ENCODE results near the gene RNFT1. TPM values are rescaled to one million over a fixed set of nuclear protein-coding genes. Genes with fewer than 3 reads are reported as not detected.

The RNFT1 gene
- total RNA-seq, 1 donor from 2014 or later: 39.5 TPM

DNA sequence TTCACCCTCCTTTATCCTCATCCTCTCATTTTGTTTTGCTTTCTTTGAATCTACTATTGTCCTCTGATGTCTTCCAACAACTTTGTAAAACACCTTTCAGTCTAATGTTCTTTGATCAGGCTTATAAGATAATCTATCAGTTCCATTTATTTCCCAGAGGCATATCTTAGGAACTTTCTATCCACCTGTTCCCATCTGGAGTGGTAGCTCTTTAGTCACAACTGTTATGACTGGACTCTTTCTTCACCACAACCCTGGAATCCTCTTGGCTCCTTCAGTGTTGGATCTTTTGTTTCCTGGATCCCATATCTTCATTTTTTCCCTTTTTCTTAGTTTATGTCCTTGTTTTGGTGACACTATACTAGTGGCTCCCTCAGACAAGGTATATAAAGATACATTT lies 48.1 kb downstream of the RNFT1 start:
- peaks cover 94% of the 10 kb centered on the region for H3K36me3 ChIP-seq
- ATAC-seq: no peak
- TF ChIP-seq, protein P1, sequence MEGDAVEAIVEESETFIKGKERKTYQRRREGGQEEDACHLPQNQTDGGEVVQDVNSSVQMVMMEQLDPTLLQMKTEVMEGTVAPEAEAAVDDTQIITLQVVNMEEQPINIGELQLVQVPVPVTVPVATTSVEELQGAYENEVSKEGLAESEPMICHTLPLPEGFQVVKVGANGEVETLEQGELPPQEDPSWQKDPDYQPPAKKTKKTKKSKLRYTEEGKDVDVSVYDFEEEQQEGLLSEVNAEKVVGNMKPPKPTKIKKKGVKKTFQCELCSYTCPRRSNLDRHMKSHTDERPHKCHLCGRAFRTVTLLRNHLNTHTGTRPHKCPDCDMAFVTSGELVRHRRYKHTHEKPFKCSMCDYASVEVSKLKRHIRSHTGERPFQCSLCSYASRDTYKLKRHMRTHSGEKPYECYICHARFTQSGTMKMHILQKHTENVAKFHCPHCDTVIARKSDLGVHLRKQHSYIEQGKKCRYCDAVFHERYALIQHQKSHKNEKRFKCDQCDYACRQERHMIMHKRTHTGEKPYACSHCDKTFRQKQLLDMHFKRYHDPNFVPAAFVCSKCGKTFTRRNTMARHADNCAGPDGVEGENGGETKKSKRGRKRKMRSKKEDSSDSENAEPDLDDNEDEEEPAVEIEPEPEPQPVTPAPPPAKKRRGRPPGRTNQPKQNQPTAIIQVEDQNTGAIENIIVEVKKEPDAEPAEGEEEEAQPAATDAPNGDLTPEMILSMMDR (IDR thresholded peaks at IDR 0.05): no peak

DNA sequence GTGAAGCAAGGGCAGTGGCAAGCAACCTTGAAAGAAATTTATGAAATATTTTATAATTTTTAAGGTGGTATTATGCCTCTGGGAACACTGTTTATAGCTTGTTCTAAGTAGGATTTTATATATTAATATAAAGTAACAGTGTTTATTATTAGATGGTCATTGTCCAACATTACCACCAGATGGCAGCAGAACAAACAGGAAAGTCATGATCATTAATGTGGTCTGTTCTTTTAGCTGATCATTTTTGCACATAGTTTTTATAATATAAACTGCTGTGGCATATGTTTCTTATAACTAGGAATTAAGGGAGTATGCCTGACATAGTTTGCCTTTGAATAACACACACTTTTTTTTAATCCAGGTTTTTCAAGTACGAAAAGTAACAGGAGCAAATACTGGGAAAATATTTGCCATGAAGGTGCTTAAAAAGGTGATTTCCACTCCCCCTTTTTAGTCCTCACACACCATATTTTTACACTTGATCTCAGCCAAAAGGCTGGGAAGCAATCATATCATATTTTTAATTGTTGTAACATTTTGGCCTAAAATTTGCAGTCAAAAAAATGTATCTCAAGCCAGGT lies 50.2 kb downstream of the RNFT1 start:
- ATAC-seq: peak in 1 of 2 donors; percentile 61
- intact Hi-C loops (cut with DNase I): no loop called here
- H3K36me3 ChIP-seq: peaks cover 84% of the 10 kb centered on the region

More for the DNA sequence above, 48.1 kb downstream of the RNFT1 start:
- H3K27me3 ChIP-seq (ENCODE audit: low read depth): no peaks in the 10 kb centered on the region
- H3K9me3 ChIP-seq: no peaks in the 10 kb centered on the region
- no peak overlapping the region for H3K4me3 ChIP-seq
- intact Hi-C loops (cut with DNase I): no loop called here
- H3K4me1 ChIP-seq: no peaks in the 10 kb centered on the region
- no peak for DNase-seq
- no peak overlapping the region for H3K27ac ChIP-seq

DNA sequence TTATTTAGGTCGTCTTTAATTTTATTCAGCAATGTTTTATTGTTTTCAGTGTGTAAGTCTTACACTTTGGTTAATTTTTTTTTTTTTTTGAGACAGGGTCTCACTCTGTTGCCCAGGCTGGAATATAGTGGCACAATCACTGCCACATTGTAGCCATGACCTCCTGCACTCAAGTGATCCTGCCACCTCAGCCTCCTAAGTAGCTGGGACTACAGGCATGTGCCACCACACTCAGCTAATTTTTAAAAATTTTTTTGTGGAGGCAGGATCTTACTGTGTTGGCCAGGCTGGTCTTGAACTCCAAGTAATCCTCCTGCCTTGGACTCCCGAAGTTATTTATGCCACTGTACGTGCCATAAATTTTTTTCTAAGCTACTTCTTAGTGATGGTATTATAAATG lies 57.1 kb downstream of the RNFT1 start:
- H3K4me1 ChIP-seq: no peaks in the 10 kb centered on the region
- intact Hi-C loops (cut with DNase I): no loop called here
- DNase-seq: no peak
- no peaks in the 10 kb centered on the region for H3K9me3 ChIP-seq
- no peak overlapping the region for H3K27ac ChIP-seq
- no peaks in the 10 kb centered on the region for H3K27me3 ChIP-seq (ENCODE audit: low read depth)
- H3K4me3 ChIP-seq: no peak overlapping the region
- TF ChIP-seq, protein P1 (IDR thresholded peaks at IDR 0.05): no peak
- ATAC-seq: no peak
- peaks cover 30% of the 10 kb centered on the region for H3K36me3 ChIP-seq

More for the DNA sequence above, 50.2 kb downstream of the RNFT1 start:
- TF ChIP-seq, protein P1 (IDR thresholded peaks at IDR 0.05): peak; percentile 64
- DNase-seq: no peak
- Histone ChIP-seq H3K27ac (no peak overlapping the region), H3K9me3 (no peaks in the 10 kb centered on the region), H3K4me3 (no peak overlapping the region), H3K27me3 (ENCODE audit: low read depth) (no peaks in the 10 kb centered on the region), H3K4me1 (no peaks in the 10 kb centered on the region)

DNA sequence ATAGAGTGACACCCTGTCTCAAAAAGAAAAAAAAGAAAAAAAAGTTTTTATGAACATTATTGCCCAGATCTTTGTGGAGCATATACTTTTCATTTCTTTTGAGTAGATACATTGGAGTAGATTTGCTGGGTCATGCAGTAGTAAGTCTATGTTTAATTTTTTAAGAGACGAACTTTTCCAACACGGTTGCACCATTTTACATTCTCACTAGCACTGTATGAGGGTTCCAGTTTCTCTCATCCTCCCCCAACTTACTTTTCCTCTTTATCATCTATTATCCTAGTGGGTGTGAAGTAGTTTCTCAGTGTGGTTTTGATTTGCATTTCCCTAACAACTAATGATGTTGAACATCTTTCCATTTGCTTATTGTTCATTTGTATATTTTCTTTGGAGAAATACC lies 61.1 kb downstream of the RNFT1 start:
- TF ChIP-seq, protein P1 (IDR thresholded peaks at IDR 0.05): no peak
- Histone ChIP-seq H3K36me3 (peaks cover 10% of the 10 kb centered on the region), H3K27me3 (ENCODE audit: low read depth) (no peaks in the 10 kb centered on the region), H3K27ac (no peak overlapping the region), H3K9me3 (no peaks in the 10 kb centered on the region), H3K4me1 (peaks cover 8% of the 10 kb centered on the region), H3K4me3 (no peak overlapping the region)
- no peak for ATAC-seq
- intact Hi-C loops (cut with DNase I): no loop called here
- no peak for DNase-seq

Other genes with a start within 250 kb of the RNFT1 start
- 14.7 TPM for gene TUBD1, start 71.8 kb downstream of the RNFT1 start, total RNA-seq
- gene RPS6KB1, start 71.6 kb downstream of the RNFT1 start, total RNA-seq: 29.0 TPM
- 28.2 TPM for gene HEATR6, start 114.2 kb upstream of the RNFT1 start, total RNA-seq
- 72.8 TPM for gene CA4, start 185.2 kb upstream of the RNFT1 start, total RNA-seq

Data from lower lobe of right lung (tissue), 2 donors.